Progenitor cell of endocrine pancreas (in vitro differentiated cells): Measurements from ENCODE around the gene DNAJC7. TPM values are rescaled to one million over a fixed set of nuclear protein-coding genes. Genes with fewer than 3 reads are reported as not detected.

ENCODE experiments used
- DNase-seq: peaks from one replicate; pipeline ENCODE4 v3.0.0; 2021; ENCODE audit warnings: low spot score; ENCODE audit not compliant: unreplicated experiment
- H3K27ac Mint-ChIP-seq: 2 replicates; pipeline ENCODE4 v1.8.0; 2021; ENCODE audit warnings: mild to moderate bottlenecking, moderate library complexity, mixed read lengths
- H3K27me3 Mint-ChIP-seq: 2 replicates; pipeline ENCODE4 v1.8.0; 2021; ENCODE audit warnings: mixed read lengths
- H3K36me3 Mint-ChIP-seq: 2 replicates; pipeline ENCODE4 v1.8.0; 2022; ENCODE audit warnings: mixed read lengths; ENCODE audit not compliant: insufficient read depth
- H3K4me1 Mint-ChIP-seq: 2 replicates; pipeline ENCODE4 v1.8.0; 2021; ENCODE audit warnings: low read depth, mixed read lengths
- H3K4me3 Mint-ChIP-seq: 2 replicates; pipeline ENCODE4 v1.8.0; 2021; ENCODE audit warnings: low read depth, mild to moderate bottlenecking, moderate library complexity, mixed read lengths
- H3K9me3 Mint-ChIP-seq: 2 replicates; pipeline ENCODE4 v1.8.0; 2021; ENCODE audit warnings: low read depth, mixed read lengths
- CTCF ChIP-seq: fragments of 200-600 bp; sonication (generic); IDR thresholded peaks from one replicate; pipeline ENCODE4 v1.5.0; 2021; ENCODE audit warnings: antibody characterized with exemption, mild to moderate bottlenecking; ENCODE audit not compliant: unreplicated experiment
- total RNA-seq: library from RNA; stranded (reverse); gene quantifications from 2 replicates; pipeline ENCODE4 v1.2.1, GENCODE V29; 2021

Gene DNAJC7
- total RNA-seq, 1 donor from 2014 or later = 117 TPM

- H3K9me3 Mint-ChIP-seq = no peaks in the 10 kb centered on the region
- peaks cover 10% of the 10 kb centered on the region for H3K36me3 Mint-ChIP-seq
- no peaks in the 10 kb centered on the region for H3K27me3 Mint-ChIP-seq
- no peak overlapping the region for H3K4me3 Mint-ChIP-seq
- H3K4me1 Mint-ChIP-seq = peaks cover 6% of the 10 kb centered on the region
- DNase-seq = no peak
- H3K27ac Mint-ChIP-seq = no peak overlapping the region
- no peak for TF ChIP-seq CTCF
Observed at GRCh38 chr17:42000413-42001133, 16.7 kb downstream of the DNAJC7 start.

- no peak for DNase-seq
- Mint-ChIP-seq H3K27ac (no peak overlapping the region), H3K4me3 (no peak overlapping the region), H3K36me3 (peaks cover 14% of the 10 kb centered on the region), H3K27me3 (no peaks in the 10 kb centered on the region), H3K4me1 (peaks cover 6% of the 10 kb centered on the region), H3K9me3 (no peaks in the 10 kb centered on the region)
- TF ChIP-seq CTCF = no peak
Observed at GRCh38 chr17:41998497-41998896, 18.7 kb downstream of the DNAJC7 start.

- DNase-seq = no peak
- no peaks in the 10 kb centered on the region for H3K27me3 Mint-ChIP-seq
- H3K27ac Mint-ChIP-seq = peak overlapping the region; percentile 13
- no peaks in the 10 kb centered on the region for H3K9me3 Mint-ChIP-seq
- no peak for TF ChIP-seq CTCF
- H3K4me3 Mint-ChIP-seq = no peak overlapping the region
- no peaks in the 10 kb centered on the region for H3K4me1 Mint-ChIP-seq
- H3K36me3 Mint-ChIP-seq = peaks cover 22% of the 10 kb centered on the region
Observed at GRCh38 chr17:41996855-41997164, 20.4 kb downstream of the DNAJC7 start.

- no peaks in the 10 kb centered on the region for H3K9me3 Mint-ChIP-seq
- peaks cover 3% of the 10 kb centered on the region for H3K4me1 Mint-ChIP-seq
- peaks cover 33% of the 10 kb centered on the region for H3K36me3 Mint-ChIP-seq
- TF ChIP-seq CTCF = no peak
- DNase-seq = no peak
- H3K4me3 Mint-ChIP-seq = no peak overlapping the region
- H3K27ac Mint-ChIP-seq = no peak overlapping the region
- no peaks in the 10 kb centered on the region for H3K27me3 Mint-ChIP-seq
Observed at GRCh38 chr17:41992576-41992975, 24.7 kb downstream of the DNAJC7 start.

- TF ChIP-seq CTCF = no peak
- no peak overlapping the region for H3K4me3 Mint-ChIP-seq
- no peaks in the 10 kb centered on the region for H3K9me3 Mint-ChIP-seq
Observed at GRCh38 chr17:41989702-41990419, 27.4 kb downstream of the DNAJC7 start.

More at GRCh38 chr17:41989702-41990419, 27.4 kb downstream of the DNAJC7 start:
- Mint-ChIP-seq H3K27ac (no peak overlapping the region), H3K4me1 (peaks cover 3% of the 10 kb centered on the region), H3K36me3 (peaks cover 27% of the 10 kb centered on the region), H3K27me3 (no peaks in the 10 kb centered on the region)
- no peak for DNase-seq
